Sciatic nerve (tissue), 2 donors: Measurements from ENCODE around the gene ISOC1. TPM values are rescaled to one million over a fixed set of nuclear protein-coding genes. Genes with fewer than 3 reads are reported as not detected.

Experiments
- ATAC-seq: fragments of 200-7000 bp; cut with Tn5 transposase; one replicate; pipeline ENCODE4 v1.9.1; 2020; ENCODE audit warnings: mild to moderate bottlenecking, moderate library complexity
- DNase-seq: peaks from one replicate; pipeline ENCODE4 v3.0.0-alpha.2; 2020; ENCODE audit warnings: low spot score
- intact Hi-C: fragments of 100-400 bp; cut with DNase I; formaldehyde crosslinking; loops from one replicate; pipeline ENCODE4 v1.14.2; 2022
- total RNA-seq: library from RNA; stranded (reverse); fragmentation: NEBNext Ultra II Directional; extraction: Animal tissue kit (Norgen Biotek cat#: 25700); gene quantifications from one replicate; pipeline ENCODE4 v1.2.1, GENCODE V29; 2021
- donor health status: DM: no; HTN: no; CAD: no.
- donor health status: DM: no; HTN: no; CAD: no.

The ISOC1 gene
- 20.1 TPM for total RNA-seq

DNA sequence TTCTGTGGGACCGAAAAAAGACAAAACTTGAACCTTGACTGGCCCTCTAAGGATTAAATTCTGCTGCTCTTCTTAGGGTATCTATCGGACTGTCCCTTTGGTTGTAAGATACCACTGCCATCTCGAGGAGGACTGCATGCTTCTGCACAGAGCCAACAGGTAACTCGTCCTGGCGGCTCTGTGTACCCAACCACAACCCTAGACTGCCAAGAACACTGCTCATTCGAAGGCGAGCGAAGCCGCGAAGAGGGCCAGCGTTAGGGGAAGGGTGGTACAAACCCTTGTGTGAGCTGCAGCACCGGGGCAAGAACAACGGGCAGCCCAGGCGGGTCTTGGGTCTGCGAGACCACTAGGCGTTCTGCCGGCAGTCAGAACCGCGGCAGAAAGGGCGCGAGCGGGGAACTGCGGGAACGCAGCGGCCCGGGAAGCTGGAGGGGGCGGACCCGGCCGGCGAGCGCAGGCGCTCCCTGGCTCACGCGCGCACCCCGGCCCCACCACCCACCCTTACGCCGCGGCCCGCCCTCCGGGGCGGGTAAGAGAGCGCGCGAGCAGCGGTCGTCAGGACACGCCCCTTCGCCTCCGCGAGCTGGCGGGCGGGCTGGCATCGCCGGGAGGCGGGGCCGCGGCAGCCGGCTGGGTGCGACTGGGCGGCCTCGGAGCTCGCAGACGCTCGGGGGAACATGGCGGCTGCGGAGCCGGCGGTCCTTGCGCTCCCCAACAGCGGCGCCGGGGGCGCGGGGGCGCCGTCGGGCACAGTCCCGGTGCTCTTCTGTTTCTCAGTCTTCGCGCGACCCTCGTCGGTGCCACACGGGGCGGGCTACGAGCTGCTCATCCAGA, at the start of gene ISOC1:
TSS of gene ISOC1 (plus strand) at position 663 of the 837 bp plus-strand sequence. CDS start at position 681, 18 bp downstream.
- intact Hi-C loops = no loop called here

DNA sequence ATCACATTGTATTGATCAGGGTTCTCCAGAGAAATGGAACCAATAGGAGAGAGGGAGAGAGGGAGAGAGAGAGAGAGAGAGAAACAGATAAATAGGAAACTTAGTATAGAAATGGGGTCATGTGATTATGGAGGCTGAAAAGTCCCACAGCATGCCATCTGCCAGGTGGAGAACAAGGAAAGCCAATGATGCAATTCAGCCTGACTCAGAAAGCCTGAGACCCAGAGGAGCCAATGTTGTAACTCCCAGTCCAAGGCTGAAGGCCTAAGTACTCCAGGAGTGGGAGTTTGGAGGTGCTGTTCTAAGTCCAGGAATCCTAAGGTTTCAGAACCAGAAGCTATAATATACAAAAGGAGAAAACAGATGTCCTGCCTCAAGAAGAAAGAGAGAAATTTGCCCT, 48.4 kb upstream of the ISOC1 start:
- intact Hi-C loops = no loop called here
- no peak for DNase-seq
- no peak for ATAC-seq

More for the DNA sequence above, at the start of gene ISOC1:
- DNase-seq = peak; percentile 95
- ATAC-seq = peak; percentile 97

DNA sequence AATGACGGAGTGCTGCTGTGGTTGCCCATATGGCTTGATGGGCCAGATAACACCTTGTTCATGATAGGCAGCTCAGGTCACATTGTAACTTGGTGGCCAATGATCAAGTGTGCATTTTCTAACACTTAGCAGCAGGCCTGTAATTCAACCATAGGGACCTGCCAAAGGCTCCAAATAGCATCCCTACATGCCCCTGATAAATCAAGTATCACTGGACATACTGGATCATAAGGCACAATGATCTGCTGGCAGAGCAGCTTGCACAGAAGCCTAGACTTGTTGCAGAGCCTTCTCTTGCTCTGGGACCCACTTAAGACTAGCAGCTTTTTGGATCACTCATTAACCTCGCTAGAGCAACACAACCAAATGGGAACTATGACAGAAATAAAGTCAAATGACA, 46.0 kb upstream of the ISOC1 start:
- no peak for ATAC-seq
- intact Hi-C loops = no loop called here
- no peak for DNase-seq

DNA sequence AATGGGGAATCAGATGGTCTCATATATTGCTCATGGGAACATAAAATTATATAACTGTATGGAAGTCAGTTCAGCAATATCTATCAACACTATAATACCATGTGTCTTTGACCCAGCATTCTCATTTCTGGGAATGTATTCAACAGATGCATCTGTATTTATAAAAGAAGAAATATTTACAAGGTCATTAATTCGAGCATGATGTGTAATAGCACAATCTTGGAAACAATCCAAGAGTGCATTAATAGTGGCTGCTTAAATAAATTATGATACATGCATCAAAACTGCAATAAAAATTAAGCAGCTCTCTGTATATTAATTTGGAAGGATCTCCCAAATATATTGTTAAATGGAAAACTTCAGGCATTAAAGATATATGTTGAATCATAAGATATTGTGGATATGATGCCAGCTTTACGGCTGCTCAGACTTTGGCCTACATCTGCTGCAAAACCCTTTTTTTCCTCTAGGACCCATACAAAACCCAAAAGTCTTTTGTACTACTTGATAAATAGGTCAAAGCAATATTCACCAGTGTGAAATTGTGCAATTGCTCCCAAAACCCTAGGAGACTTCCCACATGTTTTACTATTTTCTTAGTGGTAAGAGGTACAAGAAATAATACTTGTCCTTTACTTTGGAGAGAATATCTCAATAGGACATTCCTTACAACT, 45.3 kb upstream of the ISOC1 start:
- ATAC-seq (no peak), DNase-seq (no peak)
- intact Hi-C loops = no loop called here

DNA sequence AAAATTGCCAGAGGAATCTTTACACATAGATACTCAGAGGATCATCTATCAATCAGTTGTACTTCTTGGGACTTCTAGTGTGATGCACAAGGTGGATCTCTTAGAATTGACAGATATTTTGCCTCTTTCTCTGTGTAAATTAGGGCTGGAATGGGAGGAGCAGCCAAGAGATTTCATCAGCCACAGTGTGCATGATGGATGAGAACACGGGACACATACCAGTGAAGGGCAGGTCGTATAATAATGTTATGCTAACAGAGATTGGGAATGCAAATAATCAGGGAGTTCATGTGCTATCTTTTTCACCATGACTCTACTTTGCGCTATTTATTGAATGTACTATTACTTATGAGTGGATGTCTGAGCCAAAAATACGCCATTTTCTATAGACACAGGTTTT, 43.3 kb upstream of the ISOC1 start:
- DNase-seq (no peak), ATAC-seq (no peak)
- intact Hi-C loops = no loop called here

DNA sequence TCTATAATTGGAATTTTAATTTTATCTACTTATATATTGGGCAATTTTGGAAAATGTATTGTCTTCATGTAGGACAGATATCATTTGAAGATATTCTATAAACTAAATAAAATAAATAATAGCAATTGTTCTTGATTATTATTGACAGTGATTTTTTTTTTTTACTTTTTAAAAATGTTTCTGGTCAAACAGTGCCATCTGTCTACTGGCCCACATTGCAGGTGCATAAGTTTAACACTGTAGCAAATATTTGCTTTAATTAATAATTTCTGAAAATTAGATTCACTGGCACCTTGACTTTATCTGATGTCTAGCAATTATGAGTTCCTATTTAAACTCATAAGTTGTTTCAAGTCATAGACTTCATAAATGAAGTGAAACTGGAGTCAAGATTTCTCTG, 41.1 kb upstream of the ISOC1 start:
- DNase-seq (no peak), ATAC-seq (no peak)
- intact Hi-C loops = no loop called here

DNA sequence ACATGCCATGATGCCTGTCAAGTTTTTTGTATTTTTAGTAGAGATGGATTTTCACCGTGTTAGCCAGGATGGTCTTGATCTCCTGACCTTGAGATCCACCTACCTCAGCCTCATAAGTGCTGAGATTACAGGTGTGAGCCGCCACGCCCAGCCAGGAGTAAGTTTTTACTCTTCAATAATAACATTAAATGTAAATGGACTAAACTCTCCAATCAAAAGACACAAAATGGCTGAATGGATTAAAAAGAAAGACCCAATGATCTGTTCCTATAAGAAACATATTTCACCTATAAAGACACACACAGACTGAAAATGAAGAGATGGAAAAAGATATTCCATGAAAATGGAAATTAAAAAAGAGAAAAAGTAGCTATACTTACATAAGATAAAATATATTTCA, 37.2 kb upstream of the ISOC1 start:
- intact Hi-C loops = no loop called here
- ATAC-seq = no peak
- DNase-seq = no peak

DNA sequence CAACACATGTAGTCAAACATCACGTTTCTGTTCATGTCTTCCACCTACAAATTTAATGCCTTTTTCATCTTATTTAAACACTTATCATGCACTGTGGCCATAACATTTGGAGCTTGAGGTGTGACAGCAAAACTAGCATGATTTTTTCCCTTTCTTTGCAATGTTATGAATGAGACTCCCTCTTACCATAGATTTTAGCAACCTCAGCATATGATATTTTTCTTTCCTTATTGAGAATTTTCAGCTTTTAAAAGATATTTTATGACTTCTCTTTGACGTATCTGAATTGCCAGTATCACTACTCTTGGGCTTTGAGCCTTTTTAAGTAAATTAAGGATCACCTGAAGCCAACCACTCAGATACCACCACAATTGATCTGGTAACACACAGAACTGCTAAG, 32.7 kb upstream of the ISOC1 start:
- ATAC-seq (no peak), DNase-seq (no peak)
- intact Hi-C loops = no loop called here

DNA sequence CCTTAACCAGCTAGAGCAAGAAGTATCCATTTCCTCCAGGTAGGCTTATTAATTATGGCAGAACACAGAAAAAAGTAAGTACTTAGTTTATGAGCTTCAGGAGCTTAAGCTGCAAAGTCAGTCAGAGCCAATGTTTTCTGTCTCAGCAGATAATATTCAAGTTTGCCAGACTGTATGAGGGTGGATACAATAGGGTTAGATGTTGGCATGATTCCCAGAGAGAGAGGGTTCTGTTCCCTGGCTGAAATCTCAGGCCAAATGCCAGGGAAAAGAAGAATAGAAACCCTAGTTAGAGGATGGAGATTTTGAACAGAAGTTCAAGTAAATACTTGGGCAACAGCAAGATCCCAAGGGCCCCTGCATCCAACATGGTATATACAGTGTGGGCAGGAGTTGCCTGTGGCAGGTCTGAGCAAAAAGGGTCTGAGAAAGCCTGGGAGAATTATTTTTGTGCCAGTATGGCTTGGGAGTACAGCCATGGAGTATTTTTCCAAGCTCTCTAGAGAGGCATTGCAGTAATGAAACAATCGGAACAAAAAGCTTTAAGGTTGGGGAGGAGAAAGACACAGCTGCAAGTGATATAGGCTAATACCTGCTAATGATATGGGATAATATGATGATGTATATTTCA, 31.0 kb upstream of the ISOC1 start:
- intact Hi-C loops = no loop called here
- ATAC-seq = peak; percentile 62
- DNase-seq = no peak

DNA sequence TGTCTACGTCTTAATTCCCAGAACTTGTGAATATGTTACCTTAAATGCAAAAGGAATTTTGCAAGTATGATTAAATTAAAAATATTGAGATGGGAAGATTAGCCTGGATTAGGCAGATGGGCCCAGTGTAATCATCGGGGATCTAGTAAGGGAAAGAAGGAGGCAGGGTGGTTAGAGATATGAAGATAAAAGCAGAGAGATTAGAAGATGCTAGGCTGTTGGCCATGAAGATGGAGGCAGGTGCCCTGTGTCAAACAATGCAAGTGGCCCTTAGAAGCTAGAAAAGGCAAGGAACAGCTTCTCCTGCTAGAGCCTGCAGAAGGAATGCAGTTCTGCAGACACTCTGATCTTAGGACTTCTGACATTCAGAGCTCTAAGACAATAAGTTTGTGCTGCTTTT, 28.8 kb upstream of the ISOC1 start:
- DNase-seq = no peak
- ATAC-seq = no peak
- intact Hi-C loops = no loop called here

DNA sequence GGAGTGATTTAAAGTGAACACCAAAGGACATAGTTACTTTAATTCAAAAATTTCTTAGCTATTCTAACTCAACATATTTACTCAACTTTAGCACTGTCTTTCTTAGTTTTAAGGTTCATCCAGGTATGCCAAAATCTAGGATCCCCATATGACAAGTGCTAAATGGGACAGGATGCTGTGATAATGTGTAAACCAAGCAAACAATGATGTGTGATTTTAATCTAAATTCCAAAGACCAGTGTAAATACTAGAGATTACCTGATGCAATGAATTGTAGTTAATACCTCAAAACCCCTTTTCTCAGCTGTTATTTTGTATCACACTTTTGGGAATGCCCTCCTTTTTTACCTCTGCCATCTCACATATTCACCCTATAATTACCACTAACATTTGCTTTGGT, 26.8 kb upstream of the ISOC1 start:
- no peak for DNase-seq
- intact Hi-C loops = no loop called here
- ATAC-seq = no peak

DNA sequence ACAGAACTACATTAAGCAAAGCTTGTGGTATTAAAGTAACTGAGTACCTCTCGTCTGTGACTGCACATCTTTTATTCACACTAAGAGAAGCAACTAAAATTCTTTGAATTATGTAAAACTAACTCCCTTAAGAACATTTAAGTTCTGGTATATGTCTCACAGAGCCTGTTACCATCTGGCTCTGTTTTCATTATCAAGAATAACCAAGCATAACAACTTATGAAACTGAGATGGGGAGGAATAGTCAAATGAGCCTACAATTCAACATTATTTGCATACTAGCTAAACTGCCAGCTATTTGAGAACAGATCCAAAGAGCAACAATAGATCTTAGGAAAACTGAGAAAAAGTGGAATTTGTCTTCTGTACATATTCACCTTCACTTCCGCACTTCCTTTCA, 25.3 kb upstream of the ISOC1 start:
- DNase-seq (no peak), ATAC-seq (no peak)
- intact Hi-C loops = no loop called here

DNA sequence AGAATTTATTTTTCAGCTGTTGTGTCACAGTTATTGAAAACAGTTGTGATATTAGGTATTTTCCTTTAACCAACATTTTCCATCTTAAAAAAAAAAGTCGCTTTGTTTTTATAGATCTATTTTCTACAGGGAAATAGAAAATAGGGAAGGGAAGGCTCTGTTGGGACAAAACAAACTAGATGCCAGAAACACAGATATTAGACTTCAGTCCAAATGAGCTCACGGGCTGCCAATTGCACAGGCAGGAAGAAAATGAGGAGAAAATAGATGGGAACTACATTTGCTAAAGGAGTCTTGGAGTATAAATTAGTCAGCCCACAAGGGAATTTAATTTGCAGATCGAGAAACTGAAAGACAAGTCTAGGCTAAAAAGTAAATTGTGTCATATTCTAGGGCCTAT, 21.4 kb upstream of the ISOC1 start:
- ATAC-seq (no peak), DNase-seq (no peak)
- intact Hi-C loops = no loop called here

DNA sequence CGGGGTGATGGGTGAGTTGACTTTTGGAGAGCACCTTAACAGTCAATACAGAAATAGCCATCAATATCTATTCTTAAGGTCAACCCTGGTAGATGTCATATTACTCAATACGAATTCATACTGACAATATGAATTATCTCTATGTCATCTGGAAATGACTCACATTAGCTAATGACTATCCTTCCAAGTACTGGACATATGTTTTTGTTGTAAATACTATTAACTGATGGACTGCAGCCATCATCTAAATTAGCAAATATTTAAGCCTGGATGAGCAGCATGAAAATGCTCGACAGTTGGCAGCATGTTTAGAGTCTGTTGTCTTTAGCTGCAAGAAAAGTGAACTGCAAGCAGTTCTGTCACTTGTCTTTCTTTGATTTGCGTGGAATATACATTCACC, 19.6 kb upstream of the ISOC1 start:
- ATAC-seq = no peak
- no peak for DNase-seq
- intact Hi-C loops = no loop called here

DNA sequence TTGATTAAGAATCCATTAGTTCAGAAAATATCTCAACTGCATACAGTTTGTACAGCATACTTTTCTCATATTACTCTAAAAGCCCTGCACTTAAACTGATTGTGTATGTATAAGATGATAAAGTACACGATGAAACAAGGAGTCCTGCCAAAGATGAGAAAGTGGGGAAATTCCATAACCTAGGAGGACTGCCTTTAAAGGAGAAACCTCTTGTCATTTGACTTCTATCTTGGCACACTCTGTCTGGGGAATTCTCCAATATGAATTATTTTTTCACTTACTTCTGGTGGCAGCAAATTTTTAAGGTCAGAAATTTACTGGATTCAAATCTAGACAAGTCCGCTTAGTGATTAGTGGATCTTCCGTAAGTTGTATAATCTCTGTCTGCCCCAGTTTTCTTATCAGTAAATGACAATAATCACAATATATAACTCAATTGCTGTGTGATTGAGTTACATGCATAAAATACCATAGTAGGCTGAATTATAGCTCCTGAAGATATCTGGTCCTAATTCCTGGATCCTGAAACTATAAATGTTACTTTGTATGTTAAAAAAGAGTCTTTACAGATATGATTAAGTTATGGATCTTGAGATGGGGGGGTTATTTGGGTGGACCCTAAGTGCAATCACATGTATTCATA, 17.0 kb upstream of the ISOC1 start:
- ATAC-seq (no peak), DNase-seq (no peak)
- intact Hi-C loops = no loop called here

DNA sequence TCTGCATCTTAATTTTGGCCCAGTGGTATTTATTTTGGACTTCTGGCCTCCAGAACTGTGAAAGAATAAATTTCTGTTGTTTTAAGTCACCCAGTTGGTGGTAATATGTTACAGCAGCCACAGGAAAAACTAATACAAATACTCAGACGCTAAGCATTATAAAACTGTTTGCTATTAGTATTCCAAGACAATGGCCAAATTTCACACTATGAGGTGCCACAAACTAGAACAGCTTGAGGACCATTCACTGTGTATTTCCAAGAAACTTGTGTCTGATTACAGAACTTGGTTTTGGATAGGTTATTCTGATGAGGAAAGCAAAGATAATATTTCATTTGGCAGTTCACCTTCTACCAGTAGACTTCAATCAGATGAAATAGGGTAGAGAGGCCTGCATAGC, 16.3 kb upstream of the ISOC1 start:
- intact Hi-C loops = no loop called here
- ATAC-seq = peak; percentile 52
- no peak for DNase-seq

DNA sequence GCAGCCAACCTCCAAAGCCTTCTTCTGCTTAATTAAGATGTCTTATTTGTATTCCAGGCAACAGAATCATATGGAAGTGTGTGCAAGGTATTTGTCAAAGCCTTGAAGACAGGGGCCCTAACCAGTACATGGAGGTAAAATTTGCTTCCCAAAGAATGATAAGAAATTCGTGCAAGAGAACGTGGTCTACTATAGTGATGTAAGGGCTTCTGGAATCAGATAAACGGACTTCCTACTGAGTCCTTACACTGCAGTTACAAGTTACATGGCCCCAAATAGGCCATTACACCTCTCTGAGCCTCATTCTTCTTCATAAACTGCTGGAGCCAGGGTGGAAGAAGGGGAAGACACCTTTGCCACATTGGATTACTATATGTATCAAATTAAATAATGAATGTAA, 15.9 kb upstream of the ISOC1 start:
- ATAC-seq (no peak), DNase-seq (no peak)
- intact Hi-C loops = no loop called here

DNA sequence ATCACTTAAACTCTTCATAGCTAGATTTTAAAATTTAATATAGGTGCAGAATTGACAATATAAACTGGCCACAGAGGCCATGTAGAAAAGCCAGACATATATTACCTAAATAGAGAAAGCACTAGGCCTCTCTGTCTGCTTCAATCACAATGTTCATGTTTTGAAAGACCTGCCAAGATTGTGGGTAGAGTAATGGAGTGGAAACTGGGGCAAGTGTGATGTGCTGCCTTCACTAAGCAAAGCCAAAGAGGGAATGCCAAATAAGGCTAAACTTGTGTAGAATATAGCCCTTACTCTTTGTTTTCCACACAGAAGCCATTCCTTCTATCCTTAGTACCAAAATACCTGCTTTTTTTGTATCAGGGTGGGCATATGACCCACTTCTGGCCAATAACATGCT, 15.1 kb upstream of the ISOC1 start:
- ATAC-seq = peak; percentile 28
- DNase-seq = no peak
- intact Hi-C loops = no loop called here

DNA sequence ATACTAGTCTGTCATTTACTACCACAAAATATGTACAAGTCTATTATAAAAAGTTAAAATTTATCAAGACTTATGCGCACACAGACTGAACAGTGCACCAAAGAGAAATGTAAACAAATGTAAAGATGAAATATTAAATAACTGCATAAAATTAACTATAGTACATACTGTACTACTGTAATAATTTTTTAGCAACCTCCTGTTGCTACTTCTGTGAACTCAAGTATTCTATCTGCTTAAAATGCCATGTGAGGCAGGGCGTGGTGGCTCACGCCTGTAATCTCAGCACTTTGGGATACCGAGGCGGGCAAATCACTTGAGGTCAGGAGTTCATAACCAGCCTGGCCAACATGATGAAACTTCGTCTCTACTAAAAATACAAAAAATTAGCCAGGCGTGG, 13.8 kb upstream of the ISOC1 start:
- intact Hi-C loops = no loop called here
- no peak for ATAC-seq
- no peak for DNase-seq
